Activated CD4-positive, alpha-beta T cell treated with anti-CD3 and anti-CD28 coated beads, Interleukin-2, amount 50 U/mL, for 48 hours (primary cell): ENCODE results near the gene ATE1.
"Not testable (repeated sequence)": the region's sequence is repeated elsewhere in the genome, so short reads cannot be mapped to it uniquely, and the experiment has no call there.

ENCODE experiments used
- DNase-seq, 2 experiments: peaks; one replicate each; pipeline ENCODE4 v3.0.0-alpha.2; 2020

Gene ATE1

DNA sequence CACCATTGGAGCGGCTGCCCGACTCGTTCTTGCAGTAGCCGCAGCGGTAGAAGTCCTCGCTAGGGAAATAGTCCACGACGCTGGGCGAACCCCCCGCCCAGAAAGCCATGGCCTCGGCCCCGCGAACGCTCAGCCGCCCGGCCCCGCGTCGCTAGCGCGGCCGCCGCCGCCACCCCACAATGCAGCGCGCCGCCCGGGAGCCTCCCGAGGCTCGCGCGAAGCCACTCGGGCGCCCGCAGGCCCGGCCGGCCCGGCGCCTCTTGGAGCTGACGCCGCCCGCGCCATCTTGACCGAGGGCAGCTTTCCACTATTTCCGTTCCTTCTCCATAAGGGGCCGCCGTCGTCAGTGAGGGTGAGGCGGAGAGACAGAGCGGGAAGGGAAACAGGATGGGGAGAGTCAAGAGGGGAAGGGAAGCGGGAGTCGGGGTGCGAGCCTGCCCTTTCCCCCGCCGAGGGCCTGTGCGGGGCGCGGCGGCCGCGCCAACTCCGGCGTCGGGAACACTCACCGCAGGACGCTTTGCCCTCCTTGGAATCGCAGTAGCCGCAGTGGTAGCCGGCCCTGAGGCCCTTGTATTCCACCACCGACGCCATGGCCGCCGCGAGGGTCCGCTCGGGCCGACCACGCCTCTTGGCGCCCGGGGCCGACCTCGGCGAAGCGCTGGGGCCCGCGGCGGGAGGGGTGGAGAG is at the start of gene ATE1:
ATE1 (minus strand) TSS at position 191 of the 687 bp plus-strand sequence; CDS start at position 109, 82 bp downstream.
- peak; percentile 79 to 83 for DNase-seq

DNA sequence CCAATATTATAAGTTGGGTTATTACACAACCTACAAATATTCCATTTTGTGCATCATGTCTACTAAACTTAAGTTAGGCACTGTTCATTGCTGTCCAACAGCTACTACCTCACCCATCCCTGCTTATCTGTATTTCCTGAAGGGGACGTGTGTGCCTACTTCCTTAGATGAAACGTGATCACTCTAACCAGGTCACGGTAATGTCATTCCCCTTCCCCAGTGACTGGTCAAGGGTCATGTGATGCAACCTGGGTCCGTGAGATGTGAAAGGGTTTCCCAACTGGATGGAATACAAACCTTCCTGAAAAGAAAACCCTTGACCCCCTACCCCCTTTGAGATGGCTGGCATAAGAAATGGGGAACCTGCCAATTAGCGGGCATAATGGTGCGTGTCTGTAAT is 48.8 kb upstream of the ATE1 start:
- no peak for DNase-seq

DNA sequence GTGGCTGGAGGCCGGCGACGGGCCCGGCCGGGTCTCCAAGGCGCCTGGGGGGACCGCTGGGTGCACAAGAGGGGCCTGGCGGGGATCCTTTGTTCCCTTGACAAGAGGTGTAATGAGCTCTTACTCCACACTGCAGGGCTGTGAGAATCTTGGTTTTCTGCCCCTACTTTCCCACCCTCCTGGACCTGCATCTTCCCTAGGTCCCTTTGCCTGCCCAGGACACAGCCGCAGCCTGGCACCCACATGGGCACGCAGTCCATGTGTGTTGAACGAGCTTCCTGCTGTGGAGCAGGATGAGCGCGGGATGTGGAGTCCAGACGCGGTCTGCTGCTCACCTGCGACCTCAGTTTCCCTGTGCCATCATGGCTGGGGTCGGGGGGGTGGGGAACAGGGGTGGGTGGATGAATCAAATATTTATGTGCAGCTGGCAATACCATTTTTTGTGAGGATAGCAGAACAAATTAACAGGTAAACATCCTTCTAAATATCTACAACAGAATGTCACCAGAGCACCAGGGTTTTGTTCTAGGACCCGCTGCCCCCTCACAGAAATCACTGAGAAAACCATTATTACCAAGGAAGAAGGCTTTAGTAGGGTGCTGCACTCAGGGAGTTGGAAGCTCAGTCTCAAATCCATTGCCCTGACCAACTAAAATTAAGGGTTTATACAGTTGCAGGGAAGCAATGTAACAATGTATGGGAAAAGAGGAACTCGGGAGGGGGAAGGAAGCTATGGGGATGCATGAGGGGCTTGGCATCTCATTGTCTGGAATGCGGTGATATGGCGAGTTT is 47.7 kb upstream of the ATE1 start:
- no peak for DNase-seq

DNA sequence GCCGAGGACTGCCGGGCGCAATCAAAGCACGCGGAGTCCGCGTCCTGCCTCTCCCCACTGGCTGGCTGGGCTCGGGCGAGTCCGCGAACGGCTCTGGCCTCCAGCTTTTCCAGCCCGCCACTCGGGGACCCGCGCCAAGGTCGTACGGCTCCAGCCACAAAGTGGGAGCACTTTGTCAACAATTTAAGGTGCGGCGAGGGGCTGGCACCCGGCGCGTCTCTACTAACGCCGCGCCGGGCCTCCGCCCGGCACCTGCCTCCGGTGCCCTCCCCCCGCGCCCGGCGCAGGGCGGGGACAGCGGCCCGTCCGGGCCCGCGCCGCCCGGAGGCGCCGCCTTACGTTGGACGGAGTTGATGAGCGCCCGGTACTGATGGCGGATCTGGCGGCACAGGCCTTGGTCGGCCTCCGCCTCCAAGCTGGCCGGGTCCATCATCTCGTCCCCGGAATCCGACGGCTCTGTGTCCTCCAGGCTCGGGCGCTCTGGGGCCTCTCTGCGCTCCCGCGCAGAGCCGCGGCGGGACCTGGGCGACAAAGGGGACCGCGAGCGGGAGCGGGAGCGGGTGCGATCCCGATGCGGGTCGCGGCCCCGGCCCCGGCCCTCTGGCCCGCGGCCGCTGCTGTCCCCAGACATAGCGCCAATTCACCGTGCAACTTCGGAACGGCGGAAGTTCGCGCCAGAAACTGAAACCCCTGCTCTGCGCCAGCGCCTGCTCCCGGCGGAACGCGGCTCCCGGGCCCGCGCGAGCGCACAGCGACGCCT is 46.9 kb upstream of the ATE1 start, which contains the start of gene NSMCE4A:
NSMCE4A (minus strand) TSS at position 683 of the 760 bp plus-strand sequence; CDS start at position 631, 52 bp downstream.
- peak; percentile 76 to 79 for DNase-seq

DNA sequence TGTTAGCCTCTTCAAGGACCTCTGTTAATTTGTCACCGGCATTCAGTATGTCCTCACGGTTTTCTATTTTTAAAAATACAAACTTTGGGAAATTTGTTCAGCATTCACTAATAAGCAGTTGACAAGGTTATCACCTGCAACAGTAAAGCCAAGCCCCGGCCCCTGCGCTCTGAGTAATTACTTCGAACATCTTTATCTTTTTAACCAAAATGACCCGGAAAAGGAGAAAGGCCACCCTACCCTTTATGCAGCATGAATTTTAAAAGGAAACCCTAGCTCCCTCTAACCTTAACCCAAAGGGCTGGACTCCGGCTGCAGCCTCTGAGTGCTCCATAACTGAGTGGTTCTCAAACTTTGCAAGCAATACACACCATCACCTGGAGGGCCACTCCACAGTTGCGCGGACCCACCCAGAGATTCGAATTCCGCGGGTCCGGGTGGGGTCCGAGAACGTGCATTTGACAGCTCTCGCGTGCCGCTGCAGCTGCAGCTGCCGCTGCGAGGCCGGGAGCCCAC is 46.2 kb upstream of the ATE1 start:
- no peak for DNase-seq

DNA sequence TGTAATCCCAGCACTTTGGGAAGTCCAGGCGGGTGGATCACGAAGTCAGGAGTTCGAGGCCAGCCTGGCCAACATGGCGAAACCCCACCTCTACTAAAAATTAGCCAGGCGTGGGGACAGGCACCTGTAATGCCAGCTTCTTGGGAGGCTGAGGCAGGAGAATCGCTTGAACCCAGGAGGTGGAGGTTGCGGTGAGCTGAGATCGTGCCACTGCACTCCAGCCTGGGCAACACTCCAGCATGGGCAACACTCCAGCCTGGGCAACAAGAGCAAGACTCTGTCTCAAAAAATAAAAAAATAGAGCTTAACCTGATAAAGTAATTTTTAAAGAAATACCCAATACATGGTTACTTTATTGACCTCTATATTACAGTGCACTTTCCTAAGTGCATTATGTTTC is 41.3 kb upstream of the ATE1 start:
- DNase-seq = not testable (repeated sequence)

DNA sequence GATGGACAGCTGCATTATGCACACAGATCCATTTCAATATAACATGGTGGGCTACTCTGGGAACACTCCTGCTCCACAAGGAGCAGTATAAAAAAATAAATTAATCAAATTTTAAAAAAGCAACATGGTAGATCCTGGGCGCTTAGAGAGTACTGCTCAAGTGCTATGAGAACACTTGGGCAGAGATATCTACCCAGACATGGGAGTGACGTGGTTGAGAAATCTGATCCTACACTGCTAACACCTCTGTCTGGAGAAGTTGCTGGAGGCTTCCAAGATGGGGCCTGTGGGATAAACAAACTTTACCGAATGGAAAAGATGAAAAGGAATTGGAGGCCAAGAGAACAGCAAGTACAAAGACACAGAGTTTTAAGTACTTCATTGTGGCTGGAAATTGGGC is 38.2 kb upstream of the ATE1 start:
- no peak for DNase-seq

DNA sequence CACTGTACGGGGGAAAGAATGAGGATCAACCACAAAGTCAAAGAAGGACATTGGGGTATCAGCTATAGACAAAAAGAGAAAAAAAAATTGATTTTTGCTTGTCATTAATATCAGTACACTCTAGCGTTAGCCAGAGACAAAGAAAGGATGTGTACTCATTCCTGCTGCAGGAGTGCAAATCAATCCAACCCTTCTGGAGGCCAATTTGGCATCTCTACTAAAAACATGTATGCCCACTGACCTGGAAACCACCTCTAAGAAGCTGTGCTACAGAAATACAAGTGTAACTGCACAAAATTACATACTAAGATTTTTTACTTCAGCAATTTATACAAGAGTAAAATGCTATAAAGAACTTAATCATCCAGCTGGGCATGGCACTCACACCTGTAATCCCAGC is 33.6 kb upstream of the ATE1 start:
- DNase-seq = no peak

DNA sequence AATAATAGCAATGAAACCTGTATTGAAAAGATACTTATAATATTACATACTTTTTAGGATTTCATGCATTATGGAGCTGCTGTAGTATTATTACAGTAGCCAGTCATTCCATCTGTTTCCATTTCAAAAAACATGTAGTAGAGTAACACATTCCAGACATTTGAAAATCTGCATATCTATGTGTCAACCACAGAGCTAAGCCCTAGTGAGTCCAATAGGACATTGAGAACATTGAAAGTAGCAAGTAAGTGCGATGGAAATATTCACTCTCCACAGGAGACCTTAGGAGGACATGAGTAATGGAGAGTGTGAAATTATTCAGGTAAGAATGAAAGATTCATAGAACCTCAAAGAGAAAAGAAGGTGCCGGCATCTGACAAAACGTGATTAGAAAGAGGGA is 31.8 kb upstream of the ATE1 start:
- no peak for DNase-seq

DNA sequence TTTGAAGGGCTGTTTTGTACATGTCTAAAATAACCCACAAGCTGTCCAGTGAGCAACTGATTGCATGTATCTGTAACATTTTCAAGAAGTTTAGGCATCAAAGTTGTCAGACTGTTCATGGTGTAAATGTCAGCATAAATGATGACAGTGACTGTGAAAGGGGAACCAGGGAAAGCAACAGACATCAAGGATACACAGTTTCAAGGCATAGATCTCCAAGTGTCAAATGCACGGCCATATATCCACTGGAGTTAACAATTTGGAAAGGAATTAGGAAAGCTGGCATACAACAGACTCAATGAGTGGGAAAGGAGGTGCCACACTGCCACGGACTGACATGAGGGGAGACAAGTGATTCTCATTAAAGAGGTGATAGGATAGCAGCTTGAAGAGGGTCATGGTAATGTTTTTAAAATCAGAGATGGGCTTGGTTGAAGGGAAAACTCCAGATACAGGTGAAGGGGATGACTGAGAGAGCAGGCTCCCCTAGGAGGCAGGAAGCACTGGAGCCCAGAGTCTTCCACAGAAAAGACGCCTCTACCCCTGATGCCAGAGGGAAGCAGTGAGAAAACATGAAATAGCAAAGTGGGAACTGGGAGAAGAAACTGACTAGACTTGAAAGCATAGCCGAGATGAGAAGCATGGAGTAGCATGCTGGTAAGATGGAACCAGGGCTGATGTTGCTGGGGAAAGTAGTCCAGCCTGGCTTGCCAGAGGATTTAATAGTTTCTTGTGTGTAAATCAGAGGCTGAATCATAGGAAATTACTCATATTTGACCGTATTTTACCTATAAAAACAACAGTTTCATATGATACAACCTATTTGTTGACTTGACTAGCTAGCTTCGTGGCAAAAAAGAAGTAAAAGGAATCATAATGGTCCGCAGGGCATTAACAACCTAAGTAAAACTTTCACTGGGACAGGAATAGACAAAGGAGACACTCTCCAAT is 28.6 kb upstream of the ATE1 start:
- no peak for DNase-seq

DNA sequence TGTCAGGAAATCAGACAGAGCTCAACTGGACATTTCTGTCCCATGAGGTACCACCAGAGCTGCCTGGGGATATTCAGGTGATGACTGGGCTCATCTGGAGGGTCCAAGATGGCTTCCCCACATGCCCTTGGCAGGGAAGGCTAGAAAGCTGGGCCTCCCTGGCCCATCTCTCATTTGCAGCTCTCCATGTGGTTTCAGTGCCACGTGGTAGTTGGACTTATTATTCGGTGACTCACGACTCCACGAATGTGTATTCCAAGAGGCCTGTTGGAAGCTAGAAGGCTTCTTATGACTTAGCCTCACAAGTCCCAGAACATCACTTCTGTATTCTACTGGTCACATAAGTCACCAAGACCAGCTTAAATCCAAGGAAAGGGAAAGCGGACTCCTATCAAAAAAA is 24.4 kb upstream of the ATE1 start:
- no peak for DNase-seq

DNA sequence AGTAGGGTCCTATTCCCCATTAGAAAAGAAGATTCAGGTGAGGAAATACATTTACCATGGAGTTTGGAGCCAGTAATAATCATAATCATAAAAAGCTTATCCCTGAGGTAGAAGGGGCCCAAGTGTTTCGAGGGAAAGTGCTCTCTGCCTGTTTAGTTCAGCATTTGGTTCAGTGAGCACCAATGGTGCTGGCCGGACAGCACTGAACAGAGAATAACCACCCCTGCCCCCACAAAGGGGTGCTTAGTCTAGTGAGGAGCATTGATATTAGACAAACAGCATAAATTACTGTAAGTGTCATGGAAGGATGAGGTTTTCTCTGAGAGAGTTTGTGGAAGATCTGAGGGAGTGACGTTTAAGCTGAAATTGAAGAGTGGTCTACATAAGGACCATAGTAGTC is 21.6 kb upstream of the ATE1 start:
- no peak for DNase-seq

DNA sequence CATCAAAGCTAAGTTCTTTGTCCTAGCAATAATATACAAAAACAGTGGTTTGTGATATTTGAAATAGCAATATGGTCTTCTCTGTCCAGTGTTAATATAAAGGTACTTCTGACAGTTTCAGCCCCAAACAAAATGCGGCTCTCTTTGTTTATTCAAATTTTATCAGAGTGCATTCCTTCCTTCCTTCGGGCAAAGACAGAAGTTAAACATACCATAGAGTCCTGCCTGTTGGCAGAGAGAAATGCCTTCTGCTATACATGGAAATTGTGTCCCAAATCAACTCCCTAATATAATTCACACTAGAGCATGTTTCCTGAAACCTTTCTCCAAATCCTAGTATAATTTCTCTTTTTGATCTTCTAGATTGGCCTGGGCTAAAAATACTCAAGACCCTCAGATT is 21.2 kb upstream of the ATE1 start:
- DNase-seq = no peak

DNA sequence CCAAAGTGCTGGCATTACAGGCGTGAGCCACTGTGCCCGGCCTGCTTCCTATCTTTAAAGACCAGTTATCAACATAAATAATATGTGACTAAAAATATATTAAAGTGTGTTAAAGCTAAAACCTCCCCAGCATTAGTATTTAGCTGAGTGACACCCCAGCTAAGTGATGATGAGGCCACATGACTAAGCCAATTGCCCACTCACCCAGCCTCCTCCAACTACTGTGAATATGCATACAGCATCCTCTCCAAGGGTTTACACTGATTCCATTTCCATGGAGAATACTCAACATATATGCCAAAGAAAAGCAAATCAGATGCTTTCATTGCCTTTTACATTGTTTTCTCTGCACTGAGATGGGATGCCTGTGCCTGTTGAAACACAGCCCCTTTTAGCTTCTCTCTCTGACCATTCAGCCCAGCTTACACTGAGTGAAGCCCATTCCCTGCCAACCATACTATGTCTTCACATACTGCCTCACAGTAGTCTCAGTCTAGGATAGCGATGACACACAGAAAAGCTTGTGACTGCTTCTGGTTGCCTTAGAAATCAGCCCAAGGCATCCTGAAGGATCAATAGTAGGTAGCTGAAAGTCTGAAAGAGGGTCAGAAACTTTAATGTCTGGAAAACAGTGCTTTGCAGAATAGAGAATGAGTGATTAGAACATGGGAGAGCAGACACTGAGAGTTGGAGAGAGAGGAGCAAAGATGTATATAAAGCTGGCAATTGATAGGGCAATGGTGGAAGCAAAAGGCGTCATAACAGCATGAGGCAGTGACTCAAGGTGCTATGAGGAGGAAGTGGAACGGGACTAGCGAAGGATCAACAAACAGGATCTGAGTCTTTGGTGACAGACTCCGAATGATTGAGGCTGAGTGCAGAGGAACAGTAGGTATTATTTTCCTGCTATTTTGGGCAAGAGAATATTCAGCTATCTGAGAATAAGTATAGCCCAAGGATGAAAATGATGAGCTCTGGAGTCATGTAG is 19.8 kb upstream of the ATE1 start:
- DNase-seq = no peak

DNA sequence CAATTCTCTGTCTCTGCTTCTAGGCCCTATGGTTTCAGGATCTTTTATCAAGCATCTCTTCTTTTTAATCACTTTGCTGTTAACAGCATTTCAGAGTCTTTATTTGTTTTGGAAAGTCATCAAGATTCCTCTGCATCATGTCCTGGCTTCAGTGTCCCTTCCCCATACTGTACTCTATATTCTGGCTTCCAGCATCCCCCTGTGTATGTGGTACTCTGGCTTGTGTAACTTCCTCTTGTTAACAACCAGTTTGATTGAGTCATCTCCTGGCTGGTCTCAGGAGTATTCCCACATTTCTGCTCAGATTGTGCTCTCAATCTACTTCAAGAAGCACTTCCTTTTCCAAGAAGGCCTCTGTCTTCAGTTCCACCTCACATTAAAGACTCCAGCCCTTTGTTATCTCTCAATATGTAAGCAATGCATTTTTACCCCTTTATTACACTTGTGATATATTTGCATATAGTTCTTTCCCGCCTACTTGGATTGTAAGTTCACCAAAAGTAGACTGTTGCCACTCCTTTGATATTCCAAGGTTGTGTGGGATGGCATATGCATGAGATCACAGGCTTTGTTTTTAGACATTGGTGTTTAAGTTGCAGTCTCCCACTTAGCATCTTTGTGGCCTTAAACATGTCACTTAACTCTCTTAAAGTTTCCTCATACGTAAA is 15.1 kb upstream of the ATE1 start:
- no peak for DNase-seq

DNA sequence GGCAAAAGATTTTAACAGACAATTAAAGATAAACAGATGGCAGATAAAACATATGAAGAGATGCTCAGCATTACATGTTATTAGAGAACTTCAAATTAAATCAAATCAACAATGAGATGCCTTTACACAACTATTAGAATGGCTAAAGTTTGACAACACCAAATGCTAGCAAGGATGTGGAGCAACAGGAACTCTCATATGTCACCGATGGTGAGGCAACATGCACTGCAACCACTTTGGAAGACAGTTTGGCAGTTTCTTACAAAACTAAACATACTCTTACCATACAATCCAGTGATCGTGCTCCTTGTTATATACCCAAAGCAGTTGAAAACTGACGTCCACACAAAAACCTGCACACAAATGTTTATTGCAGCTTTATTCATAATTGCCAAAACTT is 13.7 kb upstream of the ATE1 start:
- DNase-seq = no peak

DNA sequence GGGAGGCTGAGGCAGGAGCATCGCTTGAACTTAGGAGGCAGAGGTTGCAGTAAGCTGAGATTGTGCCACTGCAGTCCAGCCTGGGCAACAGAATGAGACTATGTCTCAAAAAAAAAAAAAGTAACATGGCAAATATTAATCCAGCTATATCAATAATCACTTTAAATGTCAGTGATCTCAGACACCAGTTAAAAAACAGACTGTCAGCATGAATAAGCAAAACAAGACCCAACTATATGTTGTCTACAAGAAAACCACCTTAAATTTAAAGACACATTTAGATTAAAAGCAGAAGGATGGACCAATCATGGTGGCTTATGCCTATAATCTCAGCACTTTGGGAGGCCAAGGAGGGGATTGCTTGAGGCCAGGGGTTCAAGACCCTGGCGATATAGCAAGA is 8.5 kb upstream of the ATE1 start:
- no peak for DNase-seq

DNA sequence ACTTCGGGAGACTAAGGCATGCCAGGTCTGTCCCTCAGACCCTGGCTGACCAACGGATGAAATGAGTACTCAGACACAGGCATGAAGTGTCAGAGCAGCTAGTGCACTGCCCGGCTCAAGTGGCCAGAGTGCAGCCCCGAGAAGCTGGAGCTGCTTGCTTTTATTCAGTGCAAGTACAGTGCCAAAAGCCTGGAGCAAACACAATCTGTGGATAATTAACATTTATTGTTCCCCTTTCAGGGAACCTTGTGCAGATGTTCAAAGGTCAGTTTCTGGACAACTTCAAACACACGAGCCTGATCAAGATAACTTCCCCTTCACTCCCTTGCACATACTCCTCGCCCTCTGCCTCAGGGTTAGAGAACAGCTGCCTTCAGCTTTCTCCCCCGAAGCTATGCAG is 7.9 kb upstream of the ATE1 start:
- DNase-seq = no peak

DNA sequence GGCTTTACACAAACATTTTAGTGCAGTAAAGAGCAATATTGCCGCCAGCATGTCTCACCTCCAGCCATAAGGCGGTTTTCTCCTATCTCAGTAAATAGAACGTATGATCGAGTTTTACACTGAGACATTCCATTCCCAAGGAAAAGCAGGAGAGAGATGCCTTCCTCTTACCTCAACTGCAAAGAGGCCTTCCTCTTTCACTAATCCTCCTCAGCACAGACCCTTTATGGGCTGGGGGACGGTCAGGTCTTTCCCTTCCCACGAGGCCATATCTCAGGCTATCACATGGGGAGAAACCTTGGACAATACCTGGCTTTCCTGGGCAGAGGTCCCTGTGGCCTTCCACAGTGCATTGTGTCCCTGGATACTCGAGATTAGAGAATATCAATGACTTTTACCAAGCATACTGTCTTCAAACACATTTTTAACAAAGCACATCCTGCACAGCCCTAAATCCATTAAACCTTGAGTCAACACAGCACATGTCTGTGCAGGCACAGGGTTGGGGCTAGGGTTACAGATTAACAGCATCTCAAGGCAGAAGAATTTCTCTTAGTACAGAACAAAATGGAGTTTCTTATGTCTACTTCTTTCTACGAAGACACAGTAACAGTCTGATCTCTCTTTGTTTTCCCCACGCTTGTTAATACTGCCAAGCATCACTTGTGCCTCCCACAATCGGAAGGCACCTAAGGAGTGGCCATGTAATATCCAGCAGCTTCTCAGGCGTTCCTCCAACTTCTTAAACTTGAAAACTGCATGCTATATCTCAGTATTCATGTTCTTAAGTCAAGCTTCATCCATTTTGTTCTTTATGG is 2.6 kb upstream of the ATE1 start:
- DNase-seq = not testable (repeated sequence)
